ENCODE results near the gene GRAMD2A.

DNA sequence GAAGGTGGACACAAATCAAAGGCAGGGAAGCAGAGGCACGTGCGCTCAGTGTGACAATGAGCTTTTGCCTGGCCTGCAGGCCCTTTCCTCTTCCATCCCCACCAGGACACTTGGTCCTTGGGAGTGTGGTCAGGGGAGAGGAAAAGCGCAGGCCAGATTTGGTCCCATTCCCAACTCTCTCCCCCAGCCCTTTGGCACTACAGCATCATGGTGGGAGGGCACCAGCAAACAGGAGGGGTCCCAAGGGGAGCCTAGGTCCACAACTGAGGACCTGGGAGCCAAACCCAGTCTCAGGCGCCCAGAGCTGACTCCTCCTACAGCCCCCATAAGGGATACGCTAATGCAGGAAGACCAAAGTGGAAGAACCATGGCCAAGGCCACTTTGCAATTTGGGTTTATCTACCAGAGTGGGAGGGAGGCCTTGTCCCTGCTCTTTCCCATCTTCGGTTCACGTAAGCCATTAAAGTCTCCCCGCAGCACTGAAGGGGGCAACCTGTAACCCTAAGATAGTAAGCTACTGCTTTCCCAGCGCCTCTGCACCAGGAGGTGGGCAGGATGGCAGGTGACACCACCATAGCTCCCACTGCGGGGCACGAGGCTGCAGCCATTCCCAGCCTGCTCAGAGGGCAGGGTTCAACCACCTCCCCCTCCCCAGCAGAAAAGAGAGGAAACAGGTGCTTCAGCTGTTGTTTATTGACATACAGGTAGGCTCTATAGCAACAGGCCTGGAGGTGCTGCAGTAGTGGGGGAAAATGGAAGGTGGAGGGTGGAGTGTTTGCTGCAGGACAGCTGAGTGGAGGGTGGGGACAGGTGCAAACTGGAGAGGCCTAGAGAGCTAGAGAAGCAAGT is 993 bp upstream of the GRAMD2A start:
- TF ChIP-seq, protein P1, sequence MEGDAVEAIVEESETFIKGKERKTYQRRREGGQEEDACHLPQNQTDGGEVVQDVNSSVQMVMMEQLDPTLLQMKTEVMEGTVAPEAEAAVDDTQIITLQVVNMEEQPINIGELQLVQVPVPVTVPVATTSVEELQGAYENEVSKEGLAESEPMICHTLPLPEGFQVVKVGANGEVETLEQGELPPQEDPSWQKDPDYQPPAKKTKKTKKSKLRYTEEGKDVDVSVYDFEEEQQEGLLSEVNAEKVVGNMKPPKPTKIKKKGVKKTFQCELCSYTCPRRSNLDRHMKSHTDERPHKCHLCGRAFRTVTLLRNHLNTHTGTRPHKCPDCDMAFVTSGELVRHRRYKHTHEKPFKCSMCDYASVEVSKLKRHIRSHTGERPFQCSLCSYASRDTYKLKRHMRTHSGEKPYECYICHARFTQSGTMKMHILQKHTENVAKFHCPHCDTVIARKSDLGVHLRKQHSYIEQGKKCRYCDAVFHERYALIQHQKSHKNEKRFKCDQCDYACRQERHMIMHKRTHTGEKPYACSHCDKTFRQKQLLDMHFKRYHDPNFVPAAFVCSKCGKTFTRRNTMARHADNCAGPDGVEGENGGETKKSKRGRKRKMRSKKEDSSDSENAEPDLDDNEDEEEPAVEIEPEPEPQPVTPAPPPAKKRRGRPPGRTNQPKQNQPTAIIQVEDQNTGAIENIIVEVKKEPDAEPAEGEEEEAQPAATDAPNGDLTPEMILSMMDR (IDR thresholded peaks at IDR 0.05), result no peak
- TF ChIP-seq POLR2AphosphoS5 (IDR thresholded peaks at IDR 0.05) (no peak), EP300 (IDR thresholded peaks at IDR 0.05; ENCODE audit: low read depth) (no peak), POLR2A (IDR thresholded peaks at IDR 0.05) (no peak)

Data from transverse colon (tissue), 4 donors.